ENCODE data around the gene MTG1. TPM values are rescaled to one million over a fixed set of nuclear protein-coding genes. Genes with fewer than 3 reads are reported as not detected.

MTG1 gene
- total and polyA plus RNA-seq, 2 donors (not counting 1 experiment from before 2014, with no cell fraction given), result 90.0 to 117 TPM

- Histone ChIP-seq H3K9ac (ENCODE audit: low read length) (no peak overlapping the region), H2AFZ (ENCODE audit: insufficient read depth, low read depth, low read length, poor library complexity, severe bottlenecking) (no peak overlapping the region), H3K36me3 (replicated peaks in 1 of 2; ENCODE audit: control extremely low read depth in 1 of 2, control insufficient read depth in 1 of 2, extremely low read depth in 1 of 2, insufficient read depth in 2 of 2, low read length in 1 of 2) (no peaks in the 10 kb centered on the region), H3K27ac (ENCODE audit: low read length in 2 of 2) (no peak overlapping the region), H3K4me2 (replicated peaks; ENCODE audit: low read depth, low read length, poor library complexity, severe bottlenecking) (no peak overlapping the region), H3K27me3 (replicated peaks in 1 of 4; ENCODE audit: control extremely low read depth in 1 of 4, control insufficient read depth in 3 of 4, insufficient read depth in 4 of 4, low read length in 3 of 4) (no peaks in the 10 kb centered on the region), H3K4me1 (ENCODE audit: control insufficient read depth in 2 of 2, insufficient read depth in 2 of 2, low read length in 2 of 2) (no peaks in the 10 kb centered on the region), H3K9me3 (ENCODE audit: control extremely low read depth in 1 of 3, control insufficient read depth in 2 of 3, insufficient read depth in 1 of 3, low read length in 2 of 3) (peaks cover 0 to 10% (median 0%) of the 10 kb centered on the region in 3 donors), H4K20me1 (ENCODE audit: control insufficient read depth, insufficient read depth, low read length, poor library complexity, severe bottlenecking) (no peaks in the 10 kb centered on the region), H3K79me2 (ENCODE audit: control insufficient read depth, insufficient read depth, low read length) (no peaks in the 10 kb centered on the region), H3K4me3 (ENCODE audit: control extremely low read depth in 1 of 5, extremely low read depth in 1 of 5, insufficient read depth in 1 of 5, low read depth in 2 of 5, low read length in 4 of 5) (no peak overlapping the region)
- Mint-ChIP-seq H3K4me3 (no peak overlapping the region), H3K27ac (no peak overlapping the region), H3K27me3 (no peaks in the 10 kb centered on the region), H3K9me3 (ENCODE audit: insufficient read depth) (no peaks in the 10 kb centered on the region), H3K4me1 (no peaks in the 10 kb centered on the region)
- CTCF ChIA-PET, result no interaction called here
- ATAC-seq (ENCODE audit: low read depth) (no peak), DNase-seq (no peak)
- TF ChIP-seq EZH2 (IDR thresholded peaks at IDR 0.05; ENCODE audit: borderline replicate concordance, insufficient read depth, low read depth, low read length, poor library complexity, severe bottlenecking), result no peak
- TF ChIP-seq CTCF (IDR thresholded peaks at IDR 0.05), result no peak
- intact Hi-C loops (cut with micrococcal nuclease), result no loop called here
- POLR2A ChIA-PET, result no interaction called here
- 94% methylated on average over 46 of the region's 46 CpGs for WGBS (ENCODE audit: insufficient coverage)
Observed at GRCh38 chr10:133456041-133456951, 62.3 kb downstream of the MTG1 start.

GRCh38 chr10:133457100-133457841, 63.3 kb downstream of the MTG1 start:
- no peaks in the 10 kb centered on the region for H3K4me1 Mint-ChIP-seq
- CTCF ChIA-PET, result no interaction called here
- no peaks in the 10 kb centered on the region for H3K27me3 Mint-ChIP-seq
- Histone ChIP-seq H3K4me3 (ENCODE audit: control extremely low read depth in 1 of 5, extremely low read depth in 1 of 5, insufficient read depth in 1 of 5, low read depth in 2 of 5, low read length in 4 of 5) (no peak overlapping the region), H3K79me2 (ENCODE audit: control insufficient read depth, insufficient read depth, low read length) (no peaks in the 10 kb centered on the region), H3K27ac (ENCODE audit: low read length in 2 of 2) (no peak overlapping the region), H3K4me2 (replicated peaks; ENCODE audit: low read depth, low read length, poor library complexity, severe bottlenecking) (no peak overlapping the region), H3K9me3 (ENCODE audit: control extremely low read depth in 1 of 3, control insufficient read depth in 2 of 3, insufficient read depth in 1 of 3, low read length in 2 of 3) (peaks cover 0 to 10% (median 0%) of the 10 kb centered on the region in 3 donors), H3K27me3 (replicated peaks in 1 of 4; ENCODE audit: control extremely low read depth in 1 of 4, control insufficient read depth in 3 of 4, insufficient read depth in 4 of 4, low read length in 3 of 4) (no peaks in the 10 kb centered on the region), H4K20me1 (ENCODE audit: control insufficient read depth, insufficient read depth, low read length, poor library complexity, severe bottlenecking) (no peaks in the 10 kb centered on the region), H3K36me3 (replicated peaks in 1 of 2; ENCODE audit: control extremely low read depth in 1 of 2, control insufficient read depth in 1 of 2, extremely low read depth in 1 of 2, insufficient read depth in 2 of 2, low read length in 1 of 2) (no peaks in the 10 kb centered on the region), H2AFZ (ENCODE audit: insufficient read depth, low read depth, low read length, poor library complexity, severe bottlenecking) (no peak overlapping the region), H3K4me1 (ENCODE audit: control insufficient read depth in 2 of 2, insufficient read depth in 2 of 2, low read length in 2 of 2) (no peaks in the 10 kb centered on the region), H3K9ac (ENCODE audit: low read length) (no peak overlapping the region)
- POLR2A ChIA-PET, result no interaction called here
- intact Hi-C loops (cut with micrococcal nuclease), result no loop called here
- ATAC-seq (ENCODE audit: low read depth) (no peak), DNase-seq (no peak)
- H3K4me3 Mint-ChIP-seq, result no peak overlapping the region
- no peaks in the 10 kb centered on the region for H3K9me3 Mint-ChIP-seq (ENCODE audit: insufficient read depth)
- TF ChIP-seq EZH2 (IDR thresholded peaks at IDR 0.05; ENCODE audit: borderline replicate concordance, insufficient read depth, low read depth, low read length, poor library complexity, severe bottlenecking) (no peak), CTCF (IDR thresholded peaks at IDR 0.05) (no peak)
- WGBS (ENCODE audit: insufficient coverage), result 96% methylated on average over 34 of the region's 34 CpGs
- H3K27ac Mint-ChIP-seq, result no peak overlapping the region

Data from B cell (primary cell).